HG03521 (cell line): Measurements from ENCODE around the gene NOG.

Experiments used
- ATAC-seq: cut with Tn5 transposase; IDR thresholded peaks from one replicate; pipeline ENCODE4 v1.9.1; 2021; ENCODE audit warnings: mild to moderate bottlenecking, moderate library complexity; ENCODE audit not compliant: unreplicated experiment

The NOG gene

DNA sequence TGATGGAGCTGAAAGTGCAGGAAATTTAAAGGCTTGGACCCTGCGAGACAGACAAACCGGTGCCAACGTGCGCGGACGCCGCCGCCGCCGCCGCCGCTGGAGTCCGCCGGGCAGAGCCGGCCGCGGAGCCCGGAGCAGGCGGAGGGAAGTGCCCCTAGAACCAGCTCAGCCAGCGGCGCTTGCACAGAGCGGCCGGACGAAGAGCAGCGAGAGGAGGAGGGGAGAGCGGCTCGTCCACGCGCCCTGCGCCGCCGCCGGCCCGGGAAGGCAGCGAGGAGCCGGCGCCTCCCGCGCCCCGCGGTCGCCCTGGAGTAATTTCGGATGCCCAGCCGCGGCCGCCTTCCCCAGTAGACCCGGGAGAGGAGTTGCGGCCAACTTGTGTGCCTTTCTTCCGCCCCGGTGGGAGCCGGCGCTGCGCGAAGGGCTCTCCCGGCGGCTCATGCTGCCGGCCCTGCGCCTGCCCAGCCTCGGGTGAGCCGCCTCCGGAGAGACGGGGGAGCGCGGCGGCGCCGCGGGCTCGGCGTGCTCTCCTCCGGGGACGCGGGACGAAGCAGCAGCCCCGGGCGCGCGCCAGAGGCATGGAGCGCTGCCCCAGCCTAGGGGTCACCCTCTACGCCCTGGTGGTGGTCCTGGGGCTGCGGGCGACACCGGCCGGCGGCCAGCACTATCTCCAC is at the start of gene NOG:
TSS of gene NOG (plus strand) at position 54 of the 674 bp plus-strand sequence. CDS start at position 579, 525 bp downstream.
- ATAC-seq, result no peak

GRCh38 chr17:56545106-56545505 is 48.4 kb upstream of the NOG start:
- no peak for ATAC-seq

DNA sequence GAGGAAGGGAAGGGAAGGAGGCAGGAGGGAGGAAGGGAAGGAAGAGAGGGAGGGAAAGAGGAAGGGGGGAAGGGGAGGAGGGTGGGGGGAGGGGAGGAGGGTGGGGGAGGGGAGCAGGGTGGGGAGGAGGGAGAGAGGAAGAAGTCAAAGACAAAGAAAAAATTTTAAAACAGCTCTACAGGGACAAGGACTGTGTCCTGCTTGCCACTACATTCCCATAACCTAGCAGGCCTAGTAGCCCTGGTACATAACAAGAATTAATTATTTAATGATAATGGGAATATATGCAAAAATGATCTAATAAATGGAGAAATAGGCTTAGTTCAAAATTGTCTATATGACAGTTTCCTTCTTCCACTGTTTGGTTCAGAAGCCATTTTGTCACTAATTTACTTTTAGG is 47.6 kb upstream of the NOG start:
- no peak for ATAC-seq

DNA sequence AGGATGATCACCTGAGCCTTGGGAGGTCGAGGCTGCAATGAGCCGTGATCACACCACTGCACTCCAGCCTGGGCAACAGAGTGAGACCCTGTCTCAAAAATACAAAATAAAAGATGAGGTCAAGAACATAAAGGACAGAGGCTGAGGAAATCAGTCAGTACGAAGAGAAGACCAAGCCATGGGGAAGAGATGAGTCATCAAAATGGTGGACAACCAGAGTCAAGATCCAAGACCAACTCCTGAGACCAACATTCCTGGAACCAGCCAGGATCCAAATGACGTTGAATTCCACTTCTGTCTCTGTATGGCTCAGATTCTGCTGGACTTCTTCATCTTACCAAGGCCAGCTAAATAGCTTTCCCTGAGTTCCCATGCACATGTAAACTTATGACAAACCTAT is 44.8 kb upstream of the NOG start:
- no peak for ATAC-seq

- no peak for ATAC-seq
Measured at GRCh38 chr17:56549501-56549900, 44.0 kb upstream of the NOG start.

GRCh38 chr17:56557682-56558081 is 35.8 kb upstream of the NOG start:
- ATAC-seq, result no peak

DNA sequence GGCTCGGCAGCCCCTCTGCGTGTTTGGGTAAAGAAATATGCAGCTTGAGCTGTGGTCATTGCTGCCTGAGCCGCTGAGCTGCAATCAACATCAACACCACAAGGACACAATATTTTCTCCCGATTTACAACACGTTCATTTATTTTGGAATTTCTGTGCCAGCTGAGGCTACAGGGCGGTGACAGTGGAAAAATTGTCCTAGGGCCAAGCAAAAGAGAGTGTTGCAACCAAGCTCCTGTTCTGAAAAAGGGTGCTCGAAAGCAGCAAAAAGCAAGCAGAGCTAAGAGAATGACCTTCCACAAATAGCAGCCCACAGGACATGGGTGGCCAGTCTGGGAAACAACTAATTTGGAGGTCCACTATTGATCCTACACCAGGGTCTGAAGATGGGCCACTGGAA is 35.4 kb upstream of the NOG start:
- ATAC-seq, result no peak

DNA sequence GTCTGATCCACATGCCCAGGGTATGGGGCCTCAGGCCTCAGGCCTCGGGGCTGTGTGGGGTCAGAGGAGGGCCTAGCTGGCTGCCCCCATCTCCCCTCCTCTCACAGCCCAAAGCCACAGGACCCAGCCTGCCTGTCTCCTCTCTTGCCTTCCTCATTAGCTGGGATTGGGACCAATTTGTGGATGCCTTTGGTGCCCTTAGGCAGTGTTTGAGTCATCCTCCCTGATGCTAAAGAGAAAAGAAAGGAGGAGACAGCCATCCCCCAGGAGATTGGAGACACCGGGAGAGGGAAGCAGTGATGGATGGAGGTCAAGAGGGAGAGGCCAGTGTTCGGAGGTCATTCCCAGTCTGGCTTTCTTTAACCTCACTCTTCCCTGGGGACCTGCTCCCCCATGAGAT is 23.3 kb upstream of the NOG start:
- ATAC-seq, result no peak

DNA sequence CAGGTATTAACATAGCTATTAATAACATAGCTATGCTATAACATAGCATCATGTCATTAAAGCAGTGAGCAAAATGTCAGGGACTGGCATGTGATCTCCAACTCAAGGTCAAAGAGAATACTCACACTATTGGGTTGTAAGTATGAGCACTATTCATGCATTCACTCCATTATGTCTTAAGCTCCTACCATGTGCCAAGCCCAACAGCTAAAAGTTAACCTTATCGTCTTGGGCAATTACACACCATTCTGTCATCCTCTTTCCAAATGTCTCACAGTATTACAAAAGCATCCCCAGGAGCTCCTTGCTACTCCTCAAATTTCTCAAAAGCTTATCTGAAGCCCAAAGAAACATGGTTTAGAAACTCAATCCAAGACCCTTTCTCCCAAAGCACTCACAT is 22.0 kb upstream of the NOG start:
- no peak for ATAC-seq

- ATAC-seq, result no peak
Measured at GRCh38 chr17:56577190-56577842, 16.2 kb upstream of the NOG start.

GRCh38 chr17:56577843-56578204 is 15.7 kb upstream of the NOG start:
- no peak for ATAC-seq

DNA sequence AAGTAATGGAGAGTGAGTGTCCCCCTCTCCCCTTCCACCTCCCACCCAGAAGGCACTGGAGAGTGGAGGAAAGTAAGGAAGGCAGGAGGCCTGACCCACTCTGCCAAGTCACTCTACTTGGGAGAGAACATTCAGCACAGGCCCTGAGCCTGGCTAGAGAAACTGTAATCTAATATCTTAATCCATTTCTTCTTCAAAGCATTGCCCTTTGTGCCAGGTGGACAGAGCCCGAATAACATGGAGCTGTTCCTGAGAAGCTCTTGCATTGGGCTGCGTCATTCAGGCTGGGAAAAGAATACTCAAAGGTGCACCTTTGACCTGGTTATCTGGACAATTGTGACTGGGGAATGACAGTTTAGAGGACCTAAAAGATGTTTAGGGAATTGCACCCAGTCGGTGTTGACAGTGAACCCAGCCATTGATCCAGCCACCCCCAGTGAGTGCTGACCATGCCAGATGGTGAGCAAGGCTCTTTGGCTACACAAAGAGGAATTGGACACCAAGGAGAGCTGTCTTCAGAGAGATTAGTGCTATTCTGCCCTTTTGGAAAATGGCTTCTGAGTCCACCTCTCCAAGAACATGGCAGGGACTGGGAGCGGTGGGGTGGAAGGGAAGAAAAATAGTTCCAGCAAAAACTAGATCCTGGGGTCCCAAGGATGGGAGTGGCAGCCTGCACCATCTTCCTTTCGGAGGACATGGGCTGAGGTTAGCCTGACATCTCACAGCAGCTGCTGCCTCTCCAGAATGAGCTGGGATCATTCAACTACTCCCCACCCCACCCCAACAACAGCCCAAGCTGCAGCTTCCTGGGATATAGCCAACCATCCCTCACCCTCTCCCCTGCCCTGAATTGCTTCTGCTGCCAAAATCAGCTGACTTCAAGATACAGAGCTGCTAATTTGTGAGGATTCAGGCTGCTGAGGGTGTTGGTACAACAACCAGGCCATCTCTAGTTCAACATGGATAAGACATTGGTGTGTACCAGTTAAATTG is 11.6 kb upstream of the NOG start:
- ATAC-seq, result no peak

GRCh38 chr17:56583772-56584171 is 9.7 kb upstream of the NOG start:
- no peak for ATAC-seq

- ATAC-seq, result no peak
Measured at GRCh38 chr17:56587298-56587697, 6.2 kb upstream of the NOG start.

- ATAC-seq, result peak; percentile 79
Measured at GRCh38 chr17:56592487-56593085, 913 bp upstream of the NOG start.

- no peak for ATAC-seq
Measured at GRCh38 chr17:56593086-56593645, 333 bp upstream of the NOG start.

GRCh38 chr17:56594320-56595107 is 1.0 kb downstream of the NOG start:
- no peak for ATAC-seq

GRCh38 chr17:56595108-56595418 is 1.6 kb downstream of the NOG start:
- ATAC-seq, result no peak

- ATAC-seq, result no peak
Measured at GRCh38 chr17:56595831-56596690, 2.6 kb downstream of the NOG start.
